GM21526 (cell line): Measurements from ENCODE around the gene GAPT.

Experiments used
- ATAC-seq: cut with Tn5 transposase; IDR thresholded peaks from one replicate; pipeline ENCODE4 v1.9.1; 2021; ENCODE audit warnings: moderate library complexity; ENCODE audit not compliant: unreplicated experiment, low FRiP score

GAPT gene

GRCh38 chr5:58460732-58461286 is 30.4 kb upstream of the GAPT start:
- ATAC-seq: peak; percentile 81

GRCh38 chr5:58462154-58462553 is 29.1 kb upstream of the GAPT start:
- ATAC-seq: no peak

DNA sequence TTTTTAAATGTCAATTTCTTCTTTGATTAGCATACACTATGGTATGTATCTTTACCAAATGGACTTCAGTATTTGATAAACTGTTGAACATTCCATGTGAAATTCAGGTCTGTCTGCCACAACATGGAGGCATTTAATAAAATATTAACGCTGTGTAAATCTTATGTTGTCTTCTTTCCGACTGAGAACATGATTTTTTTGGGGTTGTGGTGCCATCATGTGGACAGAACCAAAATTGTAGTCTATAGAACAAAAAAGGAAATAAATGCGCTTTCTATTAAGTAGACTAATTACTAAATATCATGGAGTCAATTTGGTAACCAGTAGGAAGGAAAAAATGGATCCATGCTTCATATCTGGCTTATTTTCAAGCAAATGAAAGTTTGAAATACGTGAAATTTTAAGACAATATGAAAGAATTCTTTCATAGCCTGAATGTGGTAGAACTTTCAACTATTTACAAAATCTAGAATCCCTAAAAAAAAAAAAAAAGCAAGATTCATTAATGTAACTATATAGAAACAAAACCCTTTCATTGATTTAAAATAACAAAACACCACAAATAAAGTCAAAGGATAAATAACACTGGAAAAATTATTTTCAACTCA is 28.5 kb upstream of the GAPT start:
- ATAC-seq: no peak

DNA sequence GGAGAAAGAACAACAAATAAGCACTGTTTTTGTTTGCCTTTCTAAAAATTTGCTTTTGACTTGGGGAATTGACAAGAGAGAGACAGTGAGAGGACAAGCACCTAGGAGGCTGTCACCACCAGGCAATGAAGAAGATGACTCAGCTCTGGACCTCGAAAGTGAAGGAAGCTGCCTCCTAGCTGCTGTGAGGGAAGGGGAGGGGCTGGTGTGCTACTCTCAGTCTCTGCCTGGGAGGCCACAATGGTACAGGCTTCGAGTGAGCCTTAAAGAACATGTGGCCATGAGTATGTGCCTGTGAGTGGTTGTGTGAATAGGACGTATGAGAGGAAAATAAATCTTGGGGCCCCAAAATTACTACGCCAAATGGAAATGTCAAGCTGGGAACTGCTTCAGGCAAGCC is 24.3 kb upstream of the GAPT start:
- peak; percentile 99 for ATAC-seq

- ATAC-seq: no peak
Measured at GRCh38 chr5:58469896-58470295, 21.3 kb upstream of the GAPT start.

DNA sequence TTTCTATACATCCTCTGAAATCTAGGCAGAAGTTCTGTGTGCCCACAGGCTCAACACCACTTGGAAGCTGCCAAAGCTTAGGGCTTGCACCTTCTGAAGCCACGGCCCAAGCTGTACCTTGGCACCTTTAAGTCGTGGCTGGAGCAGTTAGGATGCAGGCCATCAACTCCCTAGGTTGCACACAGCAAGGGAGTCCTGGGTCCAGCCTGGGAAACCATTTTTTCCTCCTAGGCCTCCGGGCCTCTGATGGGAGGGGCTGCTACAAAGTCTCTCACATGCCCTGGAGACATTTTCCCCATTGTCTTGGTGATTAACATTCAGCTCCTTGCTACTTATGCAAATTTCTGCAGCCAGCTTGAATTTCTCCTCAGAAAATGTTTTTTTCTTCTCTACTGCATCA is 15.8 kb upstream of the GAPT start:
- no peak for ATAC-seq

- no peak for ATAC-seq
Measured at GRCh38 chr5:58477760-58478376, 13.4 kb upstream of the GAPT start.

- ATAC-seq: no peak
Measured at GRCh38 chr5:58481066-58481676, 10.1 kb upstream of the GAPT start.

- ATAC-seq: no peak
Measured at GRCh38 chr5:58481828-58482227, 9.4 kb upstream of the GAPT start.

GRCh38 chr5:58482536-58482935 is 8.7 kb upstream of the GAPT start:
- no peak for ATAC-seq

DNA sequence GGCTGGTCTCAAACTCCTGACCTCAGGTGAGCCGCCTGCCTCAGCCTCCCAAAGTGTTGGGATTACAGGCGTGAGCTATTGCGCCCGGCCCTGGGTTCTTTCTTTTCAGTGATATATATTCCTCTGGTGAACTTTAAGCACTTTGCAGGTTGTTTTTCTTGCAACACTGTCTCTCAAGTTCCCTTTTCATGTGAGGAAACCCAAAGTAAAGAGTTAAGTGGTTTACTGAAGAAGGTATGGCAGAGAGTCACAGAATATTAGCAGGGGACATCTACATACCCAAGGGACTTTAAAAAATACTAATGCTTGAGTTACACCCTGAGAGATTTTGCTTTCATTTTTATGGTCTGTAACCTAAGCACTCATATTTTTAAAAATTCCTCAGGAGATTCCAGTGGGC is 6.7 kb upstream of the GAPT start:
- no peak for ATAC-seq

DNA sequence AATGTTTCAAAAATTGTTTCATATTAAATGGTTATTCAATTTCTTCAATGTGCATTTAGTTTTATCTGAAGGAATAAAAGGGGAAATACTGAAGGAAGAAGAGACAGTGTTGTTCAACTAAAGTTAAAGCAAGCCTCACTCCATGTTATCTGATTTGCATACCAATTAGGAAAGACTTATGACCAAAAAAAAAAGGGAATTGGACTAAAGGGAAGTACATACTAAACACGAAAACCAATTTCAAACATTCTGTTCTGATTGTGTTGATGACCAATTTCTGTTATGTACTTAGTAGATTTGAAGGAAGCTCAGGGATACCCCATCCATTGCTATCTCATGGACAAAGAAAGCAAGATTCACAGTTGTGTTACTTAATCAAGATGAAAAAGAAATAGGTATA is 4.9 kb upstream of the GAPT start:
- ATAC-seq: no peak

DNA sequence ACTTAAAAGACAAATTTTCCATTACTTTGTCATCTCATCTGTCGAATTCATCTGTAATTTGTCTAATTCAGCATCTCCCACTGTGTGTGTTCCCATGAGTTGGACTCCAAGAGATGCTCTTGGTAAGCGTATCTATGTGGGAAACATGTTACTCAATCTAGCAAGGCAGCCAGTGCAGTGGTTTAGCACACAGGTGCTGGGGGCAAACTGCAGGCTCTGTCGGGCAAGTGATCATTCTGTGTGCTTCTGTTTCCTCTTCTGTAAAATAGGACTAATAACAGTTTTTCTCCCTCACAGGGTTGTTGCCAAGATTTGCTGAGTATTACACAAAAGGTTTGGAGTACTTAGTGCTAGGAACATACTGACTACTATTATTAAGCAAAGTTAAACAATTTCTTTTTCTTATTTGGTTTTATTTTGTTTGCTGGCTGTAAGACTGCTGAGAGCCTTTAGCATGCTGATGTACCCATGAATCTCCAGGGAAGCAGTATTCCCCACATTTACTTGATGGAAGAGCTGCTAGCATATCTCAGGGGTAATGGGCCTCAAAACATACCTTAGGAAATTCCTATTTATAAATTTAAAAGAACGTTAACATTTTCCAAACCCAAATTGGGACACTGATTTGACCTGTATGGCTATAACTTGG is 709 bp upstream of the GAPT start:
- no peak for ATAC-seq

- no peak for ATAC-seq
Measured at GRCh38 chr5:58493141-58493540, 1.9 kb downstream of the GAPT start.

GRCh38 chr5:58496488-58496887 is 5.3 kb downstream of the GAPT start:
- no peak for ATAC-seq

DNA sequence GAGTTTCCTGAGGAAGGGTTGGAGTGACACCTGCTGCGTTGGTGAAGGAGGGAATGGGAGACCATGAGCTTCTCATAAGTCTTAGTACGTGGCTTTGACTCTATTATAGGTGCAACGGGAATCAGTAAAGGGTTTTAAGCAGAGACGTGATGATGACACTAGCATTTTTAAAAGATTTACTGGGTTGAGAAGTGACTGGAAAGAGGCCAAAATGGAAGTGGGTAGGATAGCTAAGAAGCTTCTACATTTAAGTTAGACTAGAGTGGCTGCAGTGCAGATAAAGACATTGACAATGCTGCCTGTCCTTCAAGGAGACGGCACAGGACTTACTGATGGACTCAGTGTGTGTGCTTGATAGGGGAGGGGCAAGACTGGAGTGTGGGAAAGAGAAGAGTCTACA is 6.2 kb downstream of the GAPT start:
- no peak for ATAC-seq

GRCh38 chr5:58497921-58498320 is 6.7 kb downstream of the GAPT start:
- no peak for ATAC-seq

DNA sequence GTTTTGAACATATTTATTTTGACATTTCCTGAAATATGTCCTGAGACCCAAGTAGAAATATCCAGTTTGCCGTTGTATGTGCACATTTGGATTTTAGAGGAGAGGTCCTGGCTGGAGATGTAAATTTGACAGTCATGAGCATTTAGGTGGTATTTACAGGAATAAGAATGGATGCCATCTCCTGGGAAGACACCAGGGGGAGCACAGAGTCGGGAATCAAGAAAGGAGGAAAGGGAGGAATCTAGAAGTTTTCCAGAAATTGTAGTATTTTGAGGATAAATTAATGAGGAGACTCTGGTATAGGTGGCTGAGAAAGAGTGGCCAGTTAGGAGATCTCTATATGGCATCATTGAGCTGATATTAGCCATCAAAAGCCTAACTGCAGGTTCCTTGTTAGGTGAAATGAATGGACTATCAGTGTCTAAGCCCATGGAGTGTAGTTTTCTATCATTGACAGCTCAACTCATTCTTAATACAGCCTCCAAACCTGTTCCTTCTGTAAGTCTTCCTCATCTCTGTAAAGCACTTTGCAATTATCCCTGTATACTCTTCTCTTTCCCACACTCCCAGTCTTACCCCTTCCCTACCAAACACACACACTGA is 7.2 kb downstream of the GAPT start:
- no peak for ATAC-seq

DNA sequence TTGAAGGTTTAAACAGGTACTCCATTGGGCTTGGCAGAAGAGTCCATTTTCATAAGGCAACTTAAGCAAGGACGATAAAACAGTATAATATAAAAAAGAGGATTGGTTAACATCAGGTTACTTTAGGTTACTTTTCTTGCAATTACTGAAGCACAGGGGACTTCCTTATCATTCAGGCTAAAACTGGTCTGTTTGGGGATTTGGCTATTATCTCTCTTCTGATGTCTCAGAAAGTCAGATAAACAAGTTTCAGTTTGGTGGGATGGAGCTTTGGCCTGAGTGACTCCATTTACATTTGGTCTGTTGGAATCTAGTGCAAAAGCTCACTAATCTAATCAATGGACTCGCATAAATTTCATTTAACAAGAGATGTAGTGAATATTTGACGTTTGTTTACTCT is 8.0 kb downstream of the GAPT start:
- no peak for ATAC-seq

DNA sequence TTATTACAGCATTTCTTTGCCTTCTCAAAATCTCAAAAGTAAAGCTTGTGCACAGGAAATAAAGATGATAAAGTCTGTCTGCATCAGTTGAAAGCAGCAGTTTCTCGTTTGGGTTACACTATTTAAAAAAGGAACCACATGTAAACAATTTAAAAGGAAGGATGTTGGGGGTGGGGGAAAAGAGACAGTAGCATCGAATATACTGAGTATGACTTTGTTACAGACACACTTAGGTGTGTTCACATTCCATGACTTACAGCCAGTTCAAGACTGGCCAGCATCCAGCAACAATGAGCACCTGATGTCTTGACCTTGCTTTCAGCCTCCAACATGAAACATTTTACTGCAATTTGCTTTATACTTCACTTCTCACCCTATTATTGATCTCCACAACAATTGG is 8.7 kb downstream of the GAPT start:
- no peak for ATAC-seq

- ATAC-seq: no peak
Measured at GRCh38 chr5:58501778-58502417, 10.7 kb downstream of the GAPT start.
